ENCODE measurements around the gene TMA7. TPM values are rescaled to one million over a fixed set of nuclear protein-coding genes. Genes with fewer than 3 reads are reported as not detected.

Gene TMA7
- polyA plus RNA-seq, 2 of the 4 experiments (the other 2 are of a cell fraction) = 303 to 417 TPM

DNA sequence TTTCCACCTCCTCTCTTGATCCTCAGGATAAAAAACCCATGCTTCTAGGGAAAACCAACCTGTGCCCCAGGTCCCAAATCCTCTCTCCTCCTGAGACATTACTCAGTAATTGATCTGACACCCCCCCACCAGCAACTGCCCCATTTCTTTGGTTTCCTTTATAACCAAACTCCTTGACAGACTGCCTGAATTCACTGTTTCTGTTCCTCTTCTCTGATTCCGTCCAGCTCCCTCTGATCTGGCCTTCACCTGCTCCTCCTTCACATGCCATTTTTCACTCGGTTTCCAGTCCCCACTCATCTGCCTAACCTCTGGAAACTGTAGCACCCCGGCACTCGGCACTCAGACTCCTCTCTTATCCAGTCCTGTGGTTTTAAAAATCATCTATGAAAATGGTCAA, 2.2 kb upstream of the TMA7 start:
- 84% methylated on average over 4 of the region's 4 CpGs for WGBS (ENCODE audit: missing lambda C conversion rate)
- ChIA-PET CTCF (interaction anchor here (1.0 to 13.6 kb wide), 6 partner anchors 7 to 243 kb away, joined by 3 to 488 read pairs (median 30); partner anchors contain the start of gene ATRIP), POLR2A (no interaction called here)
- DNase-seq (ENCODE audit: low read depth in 1 of 2, low spot score in 1 of 2) = no peak
- TF ChIP-seq BHLHE40 (IDR thresholded peaks at IDR 0.05; ENCODE audit: low read depth, low read length) = no peak
- TF ChIP-seq NPAS2 (CRISPR knock-in tag; IDR thresholded peaks at IDR 0.05; ENCODE audit: borderline replicate concordance) = no peak
- TF ChIP-seq, protein P1, sequence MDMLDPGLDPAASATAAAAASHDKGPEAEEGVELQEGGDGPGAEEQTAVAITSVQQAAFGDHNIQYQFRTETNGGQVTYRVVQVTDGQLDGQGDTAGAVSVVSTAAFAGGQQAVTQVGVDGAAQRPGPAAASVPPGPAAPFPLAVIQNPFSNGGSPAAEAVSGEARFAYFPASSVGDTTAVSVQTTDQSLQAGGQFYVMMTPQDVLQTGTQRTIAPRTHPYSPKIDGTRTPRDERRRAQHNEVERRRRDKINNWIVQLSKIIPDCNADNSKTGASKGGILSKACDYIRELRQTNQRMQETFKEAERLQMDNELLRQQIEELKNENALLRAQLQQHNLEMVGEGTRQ (IDR thresholded peaks at IDR 0.05) = no peak
- TF ChIP-seq ZFP36 (IDR thresholded peaks at IDR 0.05; ENCODE audit: borderline replicate concordance, partially characterized antibody) = no peak
- TF ChIP-seq RFX5 (IDR thresholded peaks at IDR 0.05) = no peak
- TF ChIP-seq KDM5A (IDR thresholded peaks at IDR 0.05) = no peak
- no peak for TF ChIP-seq FOSB (CRISPR knock-in tag; IDR thresholded peaks at IDR 0.05)
- TF ChIP-seq PHF8 (IDR thresholded peaks at IDR 0.05; ENCODE audit: borderline replicate concordance, low read depth) = no peak
- no peak for TF ChIP-seq CBX8 (IDR thresholded peaks at IDR 0.05)
- TF ChIP-seq, protein P2, sequence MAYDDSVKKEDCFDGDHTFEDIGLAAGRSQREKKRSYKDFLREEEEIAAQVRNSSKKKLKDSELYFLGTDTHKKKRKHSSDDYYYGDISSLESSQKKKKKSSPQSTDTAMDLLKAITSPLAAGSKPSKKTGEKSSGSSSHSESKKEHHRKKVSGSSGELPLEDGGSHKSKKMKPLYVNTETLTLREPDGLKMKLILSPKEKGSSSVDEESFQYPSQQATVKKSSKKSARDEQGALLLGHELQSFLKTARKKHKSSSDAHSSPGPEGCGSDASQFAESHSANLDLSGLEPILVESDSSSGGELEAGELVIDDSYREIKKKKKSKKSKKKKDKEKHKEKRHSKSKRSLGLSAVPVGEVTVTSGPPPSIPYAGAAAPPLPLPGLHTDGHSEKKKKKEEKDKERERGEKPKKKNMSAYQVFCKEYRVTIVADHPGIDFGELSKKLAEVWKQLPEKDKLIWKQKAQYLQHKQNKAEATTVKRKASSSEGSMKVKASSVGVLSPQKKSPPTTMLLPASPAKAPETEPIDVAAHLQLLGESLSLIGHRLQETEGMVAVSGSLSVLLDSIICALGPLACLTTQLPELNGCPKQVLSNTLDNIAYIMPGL (CRISPR knock-in tag; IDR thresholded peaks at IDR 0.05; ENCODE audit: borderline replicate concordance) = no peak
- TF ChIP-seq NFE2L2 (conservative IDR thresholded peaks at IDR 0.05; ENCODE audit: low read length) = no peak
- no peak for TF ChIP-seq TFCP2L1 (CRISPR knock-in tag; IDR thresholded peaks at IDR 0.05)
- Histone ChIP-seq H3K4me3 (no peak overlapping the region), H3K4me2 (no peak overlapping the region), H3K27ac (no peak overlapping the region), H3K4me1 (peaks cover 34% of the 10 kb centered on the region), H3K9me3 (no peaks in the 10 kb centered on the region)
- no peak for FAIRE-seq
- no peak for ATAC-seq

DNA sequence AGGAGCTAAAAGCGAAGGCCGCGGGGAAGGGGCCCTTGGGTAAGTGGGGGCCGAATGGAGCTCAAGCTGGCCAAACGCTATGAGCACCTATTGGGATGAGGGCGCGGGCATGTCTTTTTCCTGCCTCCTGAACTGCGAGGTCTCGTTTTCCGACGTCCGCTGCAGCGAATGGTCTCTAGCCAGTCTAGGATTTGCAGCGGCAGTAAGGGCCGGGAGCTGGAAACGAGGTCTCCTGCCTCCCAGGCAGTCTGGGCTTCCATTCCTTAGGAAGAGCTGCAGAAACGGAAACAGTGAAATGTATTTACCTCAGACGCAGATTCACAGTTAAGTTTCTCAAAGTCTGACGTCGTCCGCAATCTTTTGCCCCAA, 517 bp downstream of the TMA7 start:
- Histone ChIP-seq H3K4me2 (peak overlapping the region; percentile 89), H3K4me3 (peak overlapping the region; percentile 59), H3K4me1 (peaks cover 19% of the 10 kb centered on the region), H3K27ac (peak overlapping the region; percentile 86 to 96), H3K9me3 (no peaks in the 10 kb centered on the region)
- TF ChIP-seq PHF8 (IDR thresholded peaks at IDR 0.05; ENCODE audit: borderline replicate concordance, low read depth) = 0 out of 2 replicates have a peak, but pooled peaks have one; percentile 8
- TF ChIP-seq CBX2 (IDR thresholded peaks at IDR 0.05; ENCODE audit: borderline replicate concordance, low read depth) = no peak
- no peak for TF ChIP-seq MYC (IDR thresholded peaks at IDR 0.05; ENCODE audit: borderline replicate concordance, low read length)
- under 1% methylated on average over 21 of the region's 21 CpGs for WGBS (ENCODE audit: missing lambda C conversion rate)
- ATAC-seq = peak; percentile 9 to 20; a peak in 3 of 6 replicates
- CTCF ChIA-PET = interaction anchor here (0.7 to 2.6 kb wide), 5 partner anchors 39 to 171 kb away, joined by 3 to 16 read pairs (median 3); no protein-coding TSS in a partner anchor
- no peak for FAIRE-seq
- POLR2A ChIA-PET = interaction anchor here (1.5 kb wide), 1 partner anchor 64 kb away, joined by 5 read pairs; the partner anchor contains the start of gene SHISA5
- DNase-seq (ENCODE audit: low read depth in 1 of 2, low spot score in 1 of 2) = no peak

DNA sequence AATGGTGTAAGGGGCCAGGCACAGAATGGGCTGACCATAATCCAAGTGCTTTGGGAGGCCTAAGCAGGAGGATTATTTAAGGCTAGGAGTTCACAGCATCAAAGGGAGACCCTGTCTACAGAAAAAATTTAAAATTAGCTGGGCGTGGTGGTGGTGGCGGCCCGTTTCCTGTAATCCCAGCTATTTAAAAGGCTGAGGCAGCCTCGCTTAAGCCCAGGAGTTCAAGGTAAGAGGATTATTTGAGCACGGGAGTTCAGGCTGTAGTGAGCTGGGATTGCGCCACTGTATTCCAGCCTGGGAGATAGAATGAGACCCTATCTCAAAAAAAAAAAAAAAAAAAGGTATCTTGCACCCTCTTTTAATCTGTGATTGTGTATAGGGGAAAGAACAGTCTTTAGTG, 1.9 kb downstream of the TMA7 start:
- ChIA-PET CTCF (interaction anchor here (0.9 to 1.3 kb wide), 2 partner anchors 11 to 41 kb away, joined by 3 to 5 read pairs; no protein-coding TSS in a partner anchor), POLR2A (no interaction called here)
- H3K4me2 ChIP-seq = peak overlapping the region; percentile 89
- ATAC-seq (no peak), FAIRE-seq (no peak), DNase-seq (ENCODE audit: low read depth in 1 of 2, low spot score in 1 of 2) (no peak)
- H3K4me1 ChIP-seq = peaks cover 22% of the 10 kb centered on the region
- TF ChIP-seq POLR2AphosphoS2 (conservative IDR thresholded peaks at IDR 0.05; ENCODE audit: low read length) = no peak
- TF ChIP-seq CHD2 (IDR thresholded peaks at IDR 0.05; ENCODE audit: low read length, partially characterized antibody) = no peak
- H3K9me3 ChIP-seq = no peaks in the 10 kb centered on the region
- H3K4me3 ChIP-seq = peak overlapping the region; percentile 59; the same call in 2 of the 3 replicates
- WGBS (ENCODE audit: missing lambda C conversion rate) = 74% methylated on average over 6 of the region's 6 CpGs
- no peak overlapping the region for H3K27ac ChIP-seq

DNA sequence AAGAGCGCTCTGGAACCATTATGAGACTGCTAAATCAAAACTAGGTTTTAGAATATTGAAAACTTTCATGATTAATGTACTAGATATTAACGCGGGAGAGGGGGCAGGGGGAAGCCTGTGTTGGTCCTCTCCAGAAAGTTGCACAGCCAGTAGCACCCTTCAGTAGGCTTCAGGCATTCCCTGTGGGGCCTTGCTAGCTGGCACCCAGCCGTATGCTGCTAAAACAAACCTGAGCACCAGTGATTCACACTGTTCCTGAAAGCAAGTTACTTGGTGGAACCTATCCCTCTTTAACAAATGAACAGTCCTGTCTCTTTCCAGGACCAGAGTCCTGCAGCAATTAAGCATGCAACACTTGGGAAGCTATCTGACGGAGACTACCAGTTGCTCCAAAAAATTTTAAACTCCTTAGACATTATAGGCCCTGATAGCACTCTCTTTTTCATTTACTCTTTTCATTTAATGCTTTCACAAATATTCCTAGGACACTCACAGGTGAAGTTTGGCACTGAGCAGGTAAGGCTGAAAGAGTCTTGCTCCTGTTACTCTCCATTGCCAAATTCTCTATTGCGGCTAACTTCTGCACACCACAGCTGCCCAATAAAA, 5.3 kb downstream of the TMA7 start:
- peak overlapping the region in 1 of 2 experiments; percentile 97; a peak in 2 of 6 replicates for H3K27ac ChIP-seq
- WGBS (ENCODE audit: missing lambda C conversion rate) = 74% methylated on average over 5 of the region's 6 CpGs
- no peak for ATAC-seq
- peaks cover 24% of the 10 kb centered on the region for H3K4me1 ChIP-seq
- H3K4me3 ChIP-seq = peak overlapping the region; percentile 67
- H3K4me2 ChIP-seq = peak overlapping the region; percentile 88
- TF ChIP-seq CBX2 (IDR thresholded peaks at IDR 0.05; ENCODE audit: borderline replicate concordance, low read depth) (no peak), GATA3 (IDR thresholded peaks at IDR 0.05; ENCODE audit: borderline replicate concordance) (no peak), NFE2L2 (conservative IDR thresholded peaks at IDR 0.05; ENCODE audit: low read length) (no peak), MAZ (IDR thresholded peaks at IDR 0.05; ENCODE audit: borderline replicate concordance, low read depth, low read length) (no peak), POLR2A (IDR thresholded peaks at IDR 0.05; ENCODE audit: low read length) (no peak), HEYL (CRISPR knock-in tag; IDR thresholded peaks at IDR 0.05) (no peak), NR3C1 (IDR thresholded peaks at IDR 0.05) (no peak), KDM5A (IDR thresholded peaks at IDR 0.05) (no peak)
- TF ChIP-seq, protein P3, sequence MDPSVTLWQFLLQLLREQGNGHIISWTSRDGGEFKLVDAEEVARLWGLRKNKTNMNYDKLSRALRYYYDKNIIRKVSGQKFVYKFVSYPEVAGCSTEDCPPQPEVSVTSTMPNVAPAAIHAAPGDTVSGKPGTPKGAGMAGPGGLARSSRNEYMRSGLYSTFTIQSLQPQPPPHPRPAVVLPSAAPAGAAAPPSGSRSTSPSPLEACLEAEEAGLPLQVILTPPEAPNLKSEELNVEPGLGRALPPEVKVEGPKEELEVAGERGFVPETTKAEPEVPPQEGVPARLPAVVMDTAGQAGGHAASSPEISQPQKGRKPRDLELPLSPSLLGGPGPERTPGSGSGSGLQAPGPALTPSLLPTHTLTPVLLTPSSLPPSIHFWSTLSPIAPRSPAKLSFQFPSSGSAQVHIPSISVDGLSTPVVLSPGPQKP (IDR thresholded peaks at IDR 0.05; ENCODE audit: low read depth, low read length) = no peak
- TF ChIP-seq, protein P4, sequence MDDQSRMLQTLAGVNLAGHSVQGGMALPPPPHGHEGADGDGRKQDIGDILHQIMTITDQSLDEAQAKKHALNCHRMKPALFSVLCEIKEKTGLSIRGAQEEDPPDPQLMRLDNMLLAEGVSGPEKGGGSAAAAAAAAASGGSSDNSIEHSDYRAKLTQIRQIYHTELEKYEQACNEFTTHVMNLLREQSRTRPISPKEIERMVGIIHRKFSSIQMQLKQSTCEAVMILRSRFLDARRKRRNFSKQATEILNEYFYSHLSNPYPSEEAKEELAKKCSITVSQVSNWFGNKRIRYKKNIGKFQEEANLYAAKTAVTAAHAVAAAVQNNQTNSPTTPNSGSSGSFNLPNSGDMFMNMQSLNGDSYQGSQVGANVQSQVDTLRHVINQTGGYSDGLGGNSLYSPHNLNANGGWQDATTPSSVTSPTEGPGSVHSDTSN (IDR thresholded peaks at IDR 0.05) = no peak
- ChIA-PET CTCF (interaction anchor here (0.7 to 3.6 kb wide), 7 partner anchors 9 to 321 kb away, joined by 3 to 32 read pairs (median 3); no protein-coding TSS in a partner anchor), POLR2A (interaction anchor here (1.8 kb wide), 1 partner anchor 9 kb away, joined by 8 read pairs; no protein-coding TSS in a partner anchor)
- no peaks in the 10 kb centered on the region for H3K9me3 ChIP-seq
- no peak for FAIRE-seq
- DNase-seq (ENCODE audit: low read depth in 1 of 2, low spot score in 1 of 2) = no peak
